ENCODE results near the gene LGALS9. TPM values are rescaled to one million over a fixed set of nuclear protein-coding genes. Genes with fewer than 3 reads are reported as not detected.
"Not testable (repeated sequence)": the region's sequence is repeated elsewhere in the genome, so short reads cannot be mapped to it uniquely, and the experiment has no call there.

Gene LGALS9
- total and polyA plus RNA-seq, 2 donors = 45.7 to 75.8 TPM

DNA sequence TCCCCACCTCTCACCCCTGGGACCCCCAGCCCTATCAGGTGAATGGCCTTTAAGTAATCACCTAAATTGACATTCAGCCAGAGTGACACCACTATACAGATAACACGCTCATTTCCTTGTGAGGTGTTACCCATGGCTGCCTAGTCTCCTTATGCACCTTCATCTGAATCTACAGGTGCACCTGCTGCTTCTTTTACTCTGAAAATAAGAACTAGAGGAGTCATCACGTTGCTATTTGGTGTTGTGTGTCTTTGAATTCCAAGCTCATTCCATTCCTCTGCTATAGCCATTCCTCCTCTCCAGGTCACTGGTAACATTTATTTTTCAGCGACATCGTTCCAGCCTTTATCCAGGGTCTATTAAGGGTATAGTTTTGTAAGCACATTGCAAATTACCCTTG is 9.8 kb downstream of the LGALS9 start:
- H3K27me3 ChIP-seq (ENCODE audit: control insufficient read depth in 2 of 2, insufficient read depth in 1 of 2, low read length in 1 of 2) = no peaks in the 10 kb centered on the region
- H3K36me3 ChIP-seq (ENCODE audit: control insufficient read depth in 2 of 2, insufficient read depth in 2 of 2, low read length in 1 of 2) = peaks cover 3 to 20% of the 10 kb centered on the region in 2 donors
- no peak overlapping the region for H3K27ac ChIP-seq (ENCODE audit: low read depth in 1 of 2, low read length in 1 of 2)
- no peak for DNase-seq (ENCODE audit: low read depth in 6 of 9, low spot score in 9 of 9)
- 93% methylated on average over 4 of the region's 4 CpGs for WGBS
- no peak overlapping the region for H3K4me3 ChIP-seq (ENCODE audit: low read length in 2 of 2)
- no peaks in the 10 kb centered on the region for H3K4me1 ChIP-seq (ENCODE audit: control insufficient read depth in 2 of 2, insufficient read depth in 2 of 2, low read length in 2 of 2)
- H3K9me3 ChIP-seq (ENCODE audit: control insufficient read depth in 2 of 2, insufficient read depth in 1 of 2, low read length in 1 of 2) = no peaks in the 10 kb centered on the region

DNA sequence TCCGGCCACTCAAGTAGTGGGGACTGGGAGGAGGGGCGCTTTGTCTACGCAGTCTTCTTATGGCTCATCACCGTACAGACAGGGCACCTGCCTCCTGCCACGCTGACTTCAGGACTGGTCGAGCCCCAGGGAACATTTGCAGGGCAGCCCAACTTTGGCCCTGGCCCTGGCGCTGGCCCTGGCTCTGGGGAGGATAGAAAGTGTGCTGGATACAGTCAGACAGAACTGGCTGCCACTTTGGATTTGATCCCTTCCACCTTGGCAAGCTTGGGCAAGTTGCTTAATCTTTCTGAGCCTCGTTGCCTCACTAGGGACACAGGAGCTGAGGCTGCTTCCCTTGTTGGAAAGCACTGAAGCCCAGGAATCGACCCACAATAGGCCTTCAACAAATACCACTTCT is 13.6 kb downstream of the LGALS9 start:
- Histone ChIP-seq H3K4me3 (ENCODE audit: low read length in 2 of 2) (no peak overlapping the region), H3K27ac (ENCODE audit: low read depth in 1 of 2, low read length in 1 of 2) (no peak overlapping the region), H3K36me3 (ENCODE audit: control insufficient read depth in 2 of 2, insufficient read depth in 2 of 2, low read length in 1 of 2) (peaks cover 10 to 28% of the 10 kb centered on the region in 2 donors), H3K4me1 (ENCODE audit: control insufficient read depth in 2 of 2, insufficient read depth in 2 of 2, low read length in 2 of 2) (no peaks in the 10 kb centered on the region), H3K9me3 (ENCODE audit: control insufficient read depth in 2 of 2, insufficient read depth in 1 of 2, low read length in 1 of 2) (no peaks in the 10 kb centered on the region), H3K27me3 (ENCODE audit: control insufficient read depth in 2 of 2, insufficient read depth in 1 of 2, low read length in 1 of 2) (no peaks in the 10 kb centered on the region)
- no peak for DNase-seq (ENCODE audit: low read depth in 6 of 9, low spot score in 9 of 9)
- 96% methylated on average over 9 of the region's 9 CpGs for WGBS

DNA sequence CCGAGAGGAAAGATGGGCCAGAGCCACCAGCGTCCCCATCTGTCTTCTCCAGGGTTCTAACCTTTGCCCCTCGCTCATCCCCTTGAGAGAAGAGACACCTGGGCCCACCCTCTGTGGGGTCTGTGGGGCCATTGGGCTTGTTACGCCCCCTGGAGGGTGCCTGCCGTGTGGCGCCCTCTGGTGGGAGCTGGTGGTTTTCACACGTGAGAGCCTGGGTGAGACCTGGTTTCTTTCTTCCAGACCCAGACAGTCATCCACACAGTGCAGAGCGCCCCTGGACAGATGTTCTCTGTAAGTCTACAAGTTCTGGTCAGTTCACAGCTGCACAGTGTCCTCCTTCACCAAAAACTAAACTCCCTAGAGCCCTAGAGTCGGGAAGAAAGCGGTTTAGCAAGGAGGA is 14.6 kb downstream of the LGALS9 start:
- WGBS = 91% methylated on average over 3 of the region's 10 CpGs
- not testable (repeated sequence) for H3K4me3 ChIP-seq (ENCODE audit: low read length in 2 of 2); H3K27me3 ChIP-seq (ENCODE audit: control insufficient read depth in 2 of 2, insufficient read depth in 1 of 2, low read length in 1 of 2); H3K4me1 ChIP-seq (ENCODE audit: control insufficient read depth in 2 of 2, insufficient read depth in 2 of 2, low read length in 2 of 2); H3K27ac ChIP-seq (ENCODE audit: low read depth in 1 of 2, low read length in 1 of 2); H3K9me3 ChIP-seq (ENCODE audit: control insufficient read depth in 2 of 2, insufficient read depth in 1 of 2, low read length in 1 of 2); DNase-seq (ENCODE audit: low read depth in 6 of 9, low spot score in 9 of 9)
- peaks cover 6 to 24% of the 10 kb centered on the region in 2 donors for H3K36me3 ChIP-seq (ENCODE audit: control insufficient read depth in 2 of 2, insufficient read depth in 2 of 2, low read length in 1 of 2)

DNA sequence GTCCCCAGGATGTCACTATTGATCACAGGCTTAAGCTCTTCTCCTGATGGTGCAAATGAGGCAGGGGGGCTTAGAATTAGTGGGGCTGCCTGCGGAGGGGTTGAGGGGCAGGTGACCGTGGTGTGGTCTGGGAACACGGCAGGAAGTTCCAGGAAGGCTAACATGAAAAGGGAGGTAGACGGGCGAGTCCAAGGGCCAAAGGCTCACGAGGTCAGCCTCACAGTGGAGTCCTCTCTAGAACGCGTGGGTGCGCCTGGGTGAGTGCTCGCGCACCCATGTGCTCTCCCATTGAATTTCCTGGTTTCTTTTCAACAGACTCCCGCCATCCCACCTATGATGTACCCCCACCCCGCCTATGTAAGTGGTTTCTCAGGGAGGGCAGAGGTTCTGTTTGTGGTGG is 15.2 kb downstream of the LGALS9 start:
- no peaks in the 10 kb centered on the region for H3K9me3 ChIP-seq (ENCODE audit: control insufficient read depth in 2 of 2, insufficient read depth in 1 of 2, low read length in 1 of 2)
- no peak overlapping the region for H3K4me3 ChIP-seq (ENCODE audit: low read length in 2 of 2)
- peaks cover 6 to 20% of the 10 kb centered on the region in 2 donors for H3K36me3 ChIP-seq (ENCODE audit: control insufficient read depth in 2 of 2, insufficient read depth in 2 of 2, low read length in 1 of 2)
- no peaks in the 10 kb centered on the region for H3K27me3 ChIP-seq (ENCODE audit: control insufficient read depth in 2 of 2, insufficient read depth in 1 of 2, low read length in 1 of 2)
- no peak for DNase-seq (ENCODE audit: low read depth in 6 of 9, low spot score in 9 of 9)
- no peak overlapping the region for H3K27ac ChIP-seq (ENCODE audit: low read depth in 1 of 2, low read length in 1 of 2)
- H3K4me1 ChIP-seq (ENCODE audit: control insufficient read depth in 2 of 2, insufficient read depth in 2 of 2, low read length in 2 of 2) = peaks cover 6 to 7% of the 10 kb centered on the region in 2 donors
- WGBS = 98% methylated on average over 13 of the region's 13 CpGs

DNA sequence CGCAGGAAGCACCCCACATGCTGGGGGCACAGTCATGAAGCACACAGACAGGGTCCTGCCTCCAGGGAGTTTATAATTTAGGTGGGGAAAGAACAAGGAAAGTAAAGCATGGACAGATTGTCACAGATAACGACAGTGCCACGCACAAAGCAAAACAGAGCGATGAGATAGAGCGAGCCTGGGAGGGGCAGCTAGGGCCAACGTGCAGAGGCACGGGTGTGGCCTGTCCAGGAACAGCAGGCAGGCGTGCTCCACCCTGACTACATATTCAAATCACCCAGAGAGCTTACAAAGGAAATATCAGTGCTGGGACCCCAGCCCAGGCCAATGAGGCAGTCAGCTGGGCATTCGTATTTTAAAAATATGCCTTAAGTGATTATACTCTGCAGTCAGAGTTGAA is 16.8 kb downstream of the LGALS9 start:
- peaks cover 6 to 18% of the 10 kb centered on the region in 2 donors for H3K4me1 ChIP-seq (ENCODE audit: control insufficient read depth in 2 of 2, insufficient read depth in 2 of 2, low read length in 2 of 2)
- H3K27ac ChIP-seq (ENCODE audit: low read depth in 1 of 2, low read length in 1 of 2) = no peak overlapping the region
- H3K36me3 ChIP-seq (ENCODE audit: control insufficient read depth in 2 of 2, insufficient read depth in 2 of 2, low read length in 1 of 2) = peaks cover 6 to 20% of the 10 kb centered on the region in 2 donors
- no peaks in the 10 kb centered on the region for H3K27me3 ChIP-seq (ENCODE audit: control insufficient read depth in 2 of 2, insufficient read depth in 1 of 2, low read length in 1 of 2)
- H3K9me3 ChIP-seq (ENCODE audit: control insufficient read depth in 2 of 2, insufficient read depth in 1 of 2, low read length in 1 of 2) = no peaks in the 10 kb centered on the region
- 96% methylated on average over 9 of the region's 9 CpGs for WGBS
- DNase-seq (ENCODE audit: low read depth in 6 of 9, low spot score in 9 of 9) = no peak
- no peak overlapping the region for H3K4me3 ChIP-seq (ENCODE audit: low read length in 2 of 2)

DNA sequence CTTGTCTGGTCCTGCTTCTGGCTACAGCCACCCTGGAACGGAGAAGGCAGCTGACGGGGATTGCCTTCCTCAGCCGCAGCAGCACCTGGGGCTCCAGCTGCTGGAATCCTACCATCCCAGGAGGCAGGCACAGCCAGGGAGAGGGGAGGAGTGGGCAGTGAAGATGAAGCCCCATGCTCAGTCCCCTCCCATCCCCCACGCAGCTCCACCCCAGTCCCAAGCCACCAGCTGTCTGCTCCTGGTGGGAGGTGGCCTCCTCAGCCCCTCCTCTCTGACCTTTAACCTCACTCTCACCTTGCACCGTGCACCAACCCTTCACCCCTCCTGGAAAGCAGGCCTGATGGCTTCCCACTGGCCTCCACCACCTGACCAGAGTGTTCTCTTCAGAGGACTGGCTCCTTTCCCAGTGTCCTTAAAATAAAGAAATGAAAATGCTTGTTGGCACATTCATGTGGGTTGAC is 18.2 kb downstream of the LGALS9 start:
- H3K27ac ChIP-seq (ENCODE audit: low read depth in 1 of 2, low read length in 1 of 2); H3K27me3 ChIP-seq (ENCODE audit: control insufficient read depth in 2 of 2, insufficient read depth in 1 of 2, low read length in 1 of 2); H3K9me3 ChIP-seq (ENCODE audit: control insufficient read depth in 2 of 2, insufficient read depth in 1 of 2, low read length in 1 of 2); DNase-seq (ENCODE audit: low read depth in 6 of 9, low spot score in 9 of 9); H3K4me3 ChIP-seq (ENCODE audit: low read length in 2 of 2): not testable (repeated sequence)
- Histone ChIP-seq H3K4me1 (ENCODE audit: control insufficient read depth in 2 of 2, insufficient read depth in 2 of 2, low read length in 2 of 2) (peaks cover 6 to 18% of the 10 kb centered on the region in 2 donors), H3K36me3 (ENCODE audit: control insufficient read depth in 2 of 2, insufficient read depth in 2 of 2, low read length in 1 of 2) (peaks cover 6 to 16% of the 10 kb centered on the region in 2 donors)
- WGBS = 92% methylated on average over 5 of the region's 5 CpGs

DNA sequence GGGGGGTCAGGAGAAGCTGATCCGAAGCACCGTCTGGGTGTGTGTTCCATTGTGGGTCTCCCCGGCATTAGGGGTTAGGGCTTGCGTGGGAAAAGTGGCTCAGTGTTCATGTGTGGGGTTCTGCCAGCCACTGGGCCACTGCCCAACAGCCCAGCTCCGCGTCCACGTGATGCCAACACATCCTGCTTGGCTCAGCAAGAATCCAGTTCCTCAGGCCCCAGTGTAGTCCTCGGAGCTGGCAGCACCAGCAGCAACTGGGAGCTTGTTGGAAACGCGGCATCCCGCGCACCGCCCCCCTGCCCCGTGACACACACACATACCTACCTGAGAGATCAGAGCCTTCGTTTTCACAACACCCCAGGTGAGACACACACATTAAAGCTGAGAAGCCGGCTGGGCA is 18.9 kb downstream of the LGALS9 start:
- DNase-seq (ENCODE audit: low read depth in 6 of 9, low spot score in 9 of 9) = no peak
- peaks cover 6 to 13% of the 10 kb centered on the region in 2 donors for H3K36me3 ChIP-seq (ENCODE audit: control insufficient read depth in 2 of 2, insufficient read depth in 2 of 2, low read length in 1 of 2)
- 98% methylated on average over 16 of the region's 16 CpGs for WGBS
- H3K4me3 ChIP-seq (ENCODE audit: low read length in 2 of 2) = no peak overlapping the region
- H3K27me3 ChIP-seq (ENCODE audit: control insufficient read depth in 2 of 2, insufficient read depth in 1 of 2, low read length in 1 of 2) = no peaks in the 10 kb centered on the region
- H3K9me3 ChIP-seq (ENCODE audit: control insufficient read depth in 2 of 2, insufficient read depth in 1 of 2, low read length in 1 of 2) = no peaks in the 10 kb centered on the region
- no peak overlapping the region for H3K27ac ChIP-seq (ENCODE audit: low read depth in 1 of 2, low read length in 1 of 2)
- H3K4me1 ChIP-seq (ENCODE audit: control insufficient read depth in 2 of 2, insufficient read depth in 2 of 2, low read length in 2 of 2) = peaks cover 6 to 18% of the 10 kb centered on the region in 2 donors

DNA sequence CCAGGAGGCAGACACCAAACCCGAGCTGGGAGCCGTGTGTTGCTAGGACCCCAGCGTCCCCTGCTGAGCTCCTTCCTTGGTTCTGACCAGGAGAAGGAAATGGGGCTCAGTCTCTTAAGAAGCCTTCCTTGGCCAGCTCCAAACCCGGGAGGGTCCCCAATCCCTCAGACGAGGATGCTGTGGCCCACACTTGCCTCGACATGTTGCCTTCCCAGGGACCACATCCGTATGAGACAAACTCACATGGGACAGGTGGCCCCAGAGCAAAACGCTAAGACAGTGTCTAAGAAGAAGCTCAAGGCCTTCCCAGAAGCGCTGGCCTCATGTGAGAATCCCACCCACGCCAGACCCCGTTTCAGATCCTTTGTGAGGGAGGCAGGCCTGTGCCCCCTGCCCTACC is 19.8 kb downstream of the LGALS9 start:
- Histone ChIP-seq H3K9me3 (ENCODE audit: control insufficient read depth in 2 of 2, insufficient read depth in 1 of 2, low read length in 1 of 2) (no peaks in the 10 kb centered on the region), H3K27ac (ENCODE audit: low read depth in 1 of 2, low read length in 1 of 2) (peak overlapping the region in 1 of 2 donors; percentile 28), H3K27me3 (ENCODE audit: control insufficient read depth in 2 of 2, insufficient read depth in 1 of 2, low read length in 1 of 2) (no peaks in the 10 kb centered on the region), H3K4me3 (ENCODE audit: low read length in 2 of 2) (no peak overlapping the region), H3K4me1 (ENCODE audit: control insufficient read depth in 2 of 2, insufficient read depth in 2 of 2, low read length in 2 of 2) (peaks cover 6 to 18% of the 10 kb centered on the region in 2 donors), H3K36me3 (ENCODE audit: control insufficient read depth in 2 of 2, insufficient read depth in 2 of 2, low read length in 1 of 2) (peaks cover 6 to 13% of the 10 kb centered on the region in 2 donors)
- DNase-seq (ENCODE audit: low read depth in 6 of 9, low spot score in 9 of 9) = no peak
- 92% methylated on average over 11 of the region's 11 CpGs for WGBS

DNA sequence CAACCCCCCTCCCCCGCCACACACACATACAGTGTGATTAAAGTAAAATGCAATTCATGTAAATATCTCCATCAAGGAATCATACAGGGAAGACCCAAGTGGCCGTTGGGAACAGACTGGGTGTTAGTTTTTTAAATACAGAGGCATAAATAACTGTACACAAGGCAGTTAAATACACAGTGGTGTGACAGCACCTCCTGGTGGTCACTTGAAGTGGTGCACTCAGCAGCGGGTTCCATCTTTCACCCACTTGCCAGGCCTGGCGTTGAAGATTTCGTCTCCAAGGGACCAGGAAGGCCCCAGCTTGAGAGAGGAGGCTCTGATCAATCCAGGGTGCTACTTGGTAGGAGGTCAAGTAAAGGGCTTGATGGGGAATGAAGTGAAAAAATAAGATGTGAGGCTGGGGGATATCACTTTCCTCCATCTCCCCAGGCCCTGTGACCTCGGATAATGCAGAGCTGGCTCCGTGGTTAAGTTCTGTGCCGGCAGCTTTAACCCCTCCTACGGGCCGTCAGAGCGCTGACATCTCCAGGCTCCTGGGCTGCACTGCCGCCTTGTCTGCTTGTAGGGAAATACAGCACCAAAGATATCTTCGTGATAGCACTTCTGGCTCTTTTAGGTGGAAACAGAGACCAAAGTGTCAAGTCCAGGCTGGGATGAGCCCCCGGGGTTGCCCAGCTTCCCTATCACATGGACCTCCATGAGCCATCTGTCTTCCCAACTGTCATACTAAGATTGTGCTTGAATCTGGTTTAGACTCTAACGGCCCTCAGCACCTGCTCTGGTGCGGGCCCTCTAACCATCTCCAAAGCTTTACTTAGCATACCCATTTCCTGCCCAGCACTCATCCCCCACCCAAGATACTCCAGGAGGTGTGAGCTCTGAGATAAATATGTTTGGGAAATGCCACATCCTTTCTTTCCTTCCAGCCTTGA is 20.7 kb downstream of the LGALS9 start:
- H3K36me3 ChIP-seq (ENCODE audit: control insufficient read depth in 2 of 2, insufficient read depth in 2 of 2, low read length in 1 of 2) = peaks cover 6 to 13% of the 10 kb centered on the region in 2 donors
- H3K27ac ChIP-seq (ENCODE audit: low read depth in 1 of 2, low read length in 1 of 2) = peak overlapping the region; percentile 2 to 79
- WGBS = 34% methylated on average over 16 of the region's 16 CpGs
- no peaks in the 10 kb centered on the region for H3K27me3 ChIP-seq (ENCODE audit: control insufficient read depth in 2 of 2, insufficient read depth in 1 of 2, low read length in 1 of 2)
- no peaks in the 10 kb centered on the region for H3K9me3 ChIP-seq (ENCODE audit: control insufficient read depth in 2 of 2, insufficient read depth in 1 of 2, low read length in 1 of 2)
- peak in 2 of 9 donors; percentile 49 to 62 for DNase-seq (ENCODE audit: low read depth in 6 of 9, low spot score in 9 of 9)
- peaks cover 6 to 18% of the 10 kb centered on the region in 2 donors for H3K4me1 ChIP-seq (ENCODE audit: control insufficient read depth in 2 of 2, insufficient read depth in 2 of 2, low read length in 2 of 2)
- H3K4me3 ChIP-seq (ENCODE audit: low read length in 2 of 2) = no peak overlapping the region

Data from thymus (tissue), 11 donors.